HG02970 (cell line): ENCODE results near the gene MID2.
"Not testable (repeated sequence)": the region's sequence is repeated elsewhere in the genome, so short reads cannot be mapped to it uniquely, and the experiment has no call there.

Experiments
- ATAC-seq: cut with Tn5 transposase; IDR thresholded peaks from one replicate; pipeline ENCODE4 v1.9.1; 2021; ENCODE audit warnings: mild to moderate bottlenecking, moderate library complexity, moderate number of reproducible peaks; ENCODE audit not compliant: unreplicated experiment, low FRiP score

MID2 gene

DNA sequence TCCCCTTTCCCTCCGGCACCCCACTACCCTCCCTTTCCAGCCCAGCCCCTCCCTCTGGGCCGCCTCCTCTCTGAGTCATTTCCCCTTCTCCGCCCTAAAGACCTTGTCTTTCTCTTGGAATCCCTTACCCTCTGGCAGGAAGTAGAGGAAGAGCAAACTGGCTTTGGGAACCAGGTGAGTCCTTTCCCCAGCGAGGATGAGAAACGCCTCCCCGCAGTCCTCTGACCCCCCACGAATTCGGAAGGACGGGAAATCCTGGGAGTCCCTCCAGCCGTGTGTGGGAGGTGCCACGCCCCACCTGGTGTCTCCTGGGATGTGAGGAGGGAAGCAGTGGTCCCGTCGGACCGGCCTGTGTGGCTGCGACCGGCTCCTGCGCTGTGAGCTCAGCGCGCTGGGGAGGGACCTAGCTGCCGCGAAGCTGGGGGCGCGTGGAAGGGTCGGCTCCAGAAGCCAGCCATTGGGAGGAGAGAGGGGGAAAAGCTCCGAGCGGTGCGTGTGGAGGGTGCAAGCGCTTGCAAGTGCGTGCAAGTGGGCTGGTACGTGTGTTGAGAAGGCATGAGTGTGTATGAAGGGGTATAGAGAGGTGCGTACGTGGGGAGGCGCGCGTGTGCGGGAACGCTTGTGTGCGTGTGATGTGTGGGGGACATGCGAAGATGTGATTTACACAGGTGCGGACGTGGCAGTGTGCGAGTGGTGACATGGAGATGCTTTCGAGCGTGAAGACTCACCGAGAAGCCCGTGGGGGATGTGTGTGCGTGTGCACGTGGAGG is 110.2 kb downstream of the MID2 start:
- ATAC-seq = no peak

DNA sequence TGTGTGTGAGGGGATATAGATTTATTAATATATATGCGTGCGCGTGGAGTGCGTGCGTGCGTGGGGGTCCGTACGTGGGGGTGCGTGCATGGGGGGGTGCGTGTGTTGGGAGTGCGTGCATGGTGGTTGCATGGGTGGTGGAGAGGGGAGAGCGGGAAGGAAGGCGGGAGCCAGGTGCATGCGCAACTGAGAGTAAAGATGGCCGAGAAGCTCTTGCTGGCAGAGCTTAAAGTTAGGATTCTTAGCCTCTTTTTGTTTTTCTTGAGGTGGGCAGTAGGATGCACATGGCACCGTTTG is 110.7 kb downstream of the MID2 start:
- ATAC-seq = no peak

- ATAC-seq = no peak
Measured at GRCh38 chrX:107940095-107940494, 114.4 kb downstream of the MID2 start.

DNA sequence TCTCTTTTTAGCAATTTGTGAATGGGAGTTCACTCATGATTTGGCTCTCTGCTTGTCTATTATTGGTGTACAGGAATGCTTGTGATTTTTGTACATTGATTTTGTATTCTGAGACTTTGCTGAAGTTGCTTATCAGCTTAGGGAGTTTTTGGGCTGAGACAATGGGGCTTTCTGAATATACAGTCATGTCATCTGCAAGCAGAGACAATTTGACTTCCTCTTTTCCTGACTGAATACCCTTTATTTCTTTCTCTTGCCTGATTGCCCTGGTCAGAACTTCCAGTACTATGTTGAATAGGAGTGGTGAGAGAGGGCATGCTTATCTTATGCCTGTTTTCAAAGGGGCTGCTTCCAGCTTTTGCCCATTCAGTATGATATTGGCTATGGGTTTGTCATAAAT is 129.7 kb downstream of the MID2 start:
- not testable (repeated sequence) for ATAC-seq

DNA sequence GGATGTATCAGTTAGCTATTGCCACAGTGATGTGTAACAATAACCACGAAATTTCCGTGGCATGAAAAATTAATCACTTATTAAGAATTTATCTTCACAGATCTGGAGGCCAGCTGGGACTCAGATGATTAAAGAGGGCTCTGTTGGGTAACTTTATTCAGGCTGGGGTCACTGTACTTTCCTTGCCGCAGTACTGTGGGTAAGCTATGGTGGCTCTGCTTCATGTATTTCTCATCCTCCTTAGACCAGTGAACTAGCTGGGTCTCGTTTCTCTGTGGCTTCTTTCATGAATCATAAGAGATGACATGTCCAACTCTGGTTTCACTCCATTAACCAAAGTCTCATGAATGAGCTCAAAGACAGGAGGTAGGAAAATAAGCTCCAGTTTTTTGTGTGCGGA is 143.0 kb downstream of the MID2 start:
- no peak for ATAC-seq

DNA sequence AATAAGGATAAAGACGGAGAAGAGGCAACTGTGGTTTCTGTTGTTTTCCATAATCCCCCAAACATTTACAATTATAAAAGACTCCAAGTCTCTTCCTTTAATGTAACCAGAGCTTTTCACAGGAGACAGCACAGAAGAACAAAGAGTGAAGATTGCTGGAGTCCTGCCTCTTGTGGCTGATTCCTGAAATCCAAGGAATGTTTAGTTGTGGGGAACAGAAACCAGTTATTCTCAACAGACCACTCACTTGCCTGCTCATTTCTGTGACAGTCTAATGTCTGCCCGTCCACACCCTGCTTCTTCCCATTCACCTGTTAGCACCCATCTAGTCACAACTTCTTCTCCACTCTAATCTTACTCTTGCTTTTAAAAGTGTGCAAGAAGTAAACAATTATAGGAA is 144.4 kb downstream of the MID2 start:
- ATAC-seq = no peak

DNA sequence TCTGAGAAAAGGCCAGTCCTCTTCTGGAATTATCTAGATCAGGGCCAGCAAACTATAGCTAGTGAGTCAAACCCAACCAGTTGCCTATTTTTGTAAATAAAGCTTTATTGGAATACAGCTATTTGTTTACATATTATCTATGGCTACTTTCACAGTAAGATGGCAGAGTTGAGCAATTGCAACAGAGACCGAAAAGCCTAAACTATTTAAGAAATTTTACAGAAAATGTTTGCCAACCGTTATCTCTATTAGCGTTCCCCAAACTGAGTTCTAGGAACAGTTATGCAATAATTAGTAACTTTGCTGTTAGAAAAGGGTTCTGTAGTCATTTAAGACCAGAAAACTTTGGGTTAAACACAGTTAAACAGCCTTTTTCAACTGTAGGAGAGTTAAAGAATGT is 146.0 kb downstream of the MID2 start:
- ATAC-seq = no peak
